Keratinocyte (primary cell): Measurements from ENCODE around the gene UXS1. TPM values are rescaled to one million over a fixed set of nuclear protein-coding genes. Genes with fewer than 3 reads are reported as not detected.

Experiments used
- DNase-seq: peaks from one replicate; pipeline ENCODE4 v3.0.0-alpha.2; 2011; ENCODE audit warnings: low read depth, missing footprints, low spot score
- FAIRE-seq: peaks from 2 replicates; lab custom pipeline; 2011; peaks lifted over from hg19 to GRCh38; lab: Jason Lieb, UNC
- H2AFZ ChIP-seq: 2 replicates; pipeline ENCODE4 v1.6.0; 2012; ENCODE audit warnings: low read length, control low read depth, inconsistent platforms; ENCODE audit not compliant: control insufficient read depth
- H3K27ac ChIP-seq: 2 replicates; pipeline ENCODE4 v1.5.1; 2011; ENCODE audit warnings: low read length; ENCODE audit not compliant: control insufficient read depth, insufficient read depth
- H3K27me3 ChIP-seq: 3 replicates; pipeline ENCODE4 v1.6.0; 2011; ENCODE audit warnings: low read length; ENCODE audit not compliant: control insufficient read depth, insufficient read depth; ENCODE audit errors: extremely low read depth
- H3K36me3 ChIP-seq, 2 experiments: 2 replicates in 1 of 2; 3 replicates in 1 of 2; pipeline ENCODE4 v1.5.1; 2011; ENCODE audit warnings: low read length in 2 of 2, mild to moderate bottlenecking in 1 of 2; ENCODE audit not compliant: control insufficient read depth in 2 of 2, insufficient read depth in 2 of 2; ENCODE audit errors: extremely low read depth in 1 of 2
- H3K4me1 ChIP-seq: 3 replicates; pipeline ENCODE4 v1.5.1; 2011; ENCODE audit warnings: low read length; ENCODE audit not compliant: control insufficient read depth, insufficient read depth; ENCODE audit errors: extremely low read depth
- H3K4me2 ChIP-seq: 3 replicates; pipeline ENCODE4 v1.6.0; 2011; ENCODE audit warnings: low read depth, low read length; ENCODE audit not compliant: control insufficient read depth, insufficient read depth; ENCODE audit errors: extremely low read depth
- H3K4me3 ChIP-seq, 3 experiments: fragments of 200-600 bp in 1 of 3; sonication (generic) in 1 of 3; 2 replicates in 2 of 3; 3 replicates in 1 of 3; pipeline ENCODE4 v1.5.1; 2011 to 2016; ENCODE audit warnings: low read length in 3 of 3, mild to moderate bottlenecking in 3 of 3, control low read depth in 2 of 3, inconsistent platforms in 1 of 3, low read depth in 1 of 3, mixed read lengths in 1 of 3, mixed run types in 1 of 3, moderate library complexity in 1 of 3; ENCODE audit not compliant: control insufficient read depth in 2 of 3, insufficient read depth in 2 of 3; ENCODE audit errors: extremely low read depth in 1 of 3
- H3K79me2 ChIP-seq: 2 replicates; pipeline ENCODE4 v1.6.0; 2012; ENCODE audit warnings: low read length; ENCODE audit not compliant: control insufficient read depth, insufficient read depth
- H3K9ac ChIP-seq: 3 replicates; pipeline ENCODE4 v1.6.0; 2011; ENCODE audit warnings: low read length; ENCODE audit not compliant: control insufficient read depth, insufficient read depth; ENCODE audit errors: extremely low read depth
- H3K9me1 ChIP-seq: 3 replicates; pipeline ENCODE4 v1.6.0; 2011; ENCODE audit warnings: low read length; ENCODE audit not compliant: control insufficient read depth, insufficient read depth; ENCODE audit errors: extremely low read depth
- H3K9me3 ChIP-seq: 2 replicates; pipeline ENCODE4 v1.5.1; 2012; ENCODE audit warnings: low read depth, low read length; ENCODE audit not compliant: control insufficient read depth
- H4K20me1 ChIP-seq: 3 replicates; pipeline ENCODE4 v1.6.0; 2011; ENCODE audit warnings: low read length; ENCODE audit not compliant: control insufficient read depth, insufficient read depth; ENCODE audit errors: extremely low read depth
- EZH2 ChIP-seq: IDR thresholded peaks from one replicate; pipeline ENCODE4 v1.6.1; 2012; ENCODE audit warnings: inconsistent platforms, mild to moderate bottlenecking, low read length, moderate library complexity
- dilution Hi-C: fragments of 300-500 bp; cut with MboI; formaldehyde crosslinking; loops from one replicate; pipeline ENCODE4 v1.7.0; 2020; ENCODE audit warnings: low sequenced_read_pairs; ENCODE audit not compliant: extremely low pct_ligation_motif_present
- polyA plus RNA-seq, 5 experiments: library from polyadenylated mRNA; depleted of rRNA in 3 of 5; stranded (reverse) in 3 of 5; stranded (forward) in 1 of 5; unstranded in 1 of 5; fragments of >200 nt; gene quantifications; 1 replicate in 1 of 5; 2 replicates in 3 of 5; 3 replicates in 1 of 5; pipeline versions ENCODE4 v1.2.1 to v1.2.3, GENCODE V29; 2011 to 2012; ENCODE audit warnings: missing spikeins in 2 of 5, low read depth in 1 of 5, low replicate concordance in 1 of 5
- TF ChIP-seq, protein P1 (sequence below), 3 experiments: IDR thresholded peaks in 1 of 3; conservative IDR thresholded peaks in 1 of 3; optimal IDR thresholded peaks in 1 of 3; 2 replicates in 2 of 3; 3 replicates in 1 of 3; pipeline versions ENCODE3 to v1.5.1; 2011; ENCODE audit warnings: low read length in 3 of 3, mild to moderate bottlenecking in 3 of 3, moderate library complexity in 2 of 3, control low read depth in 1 of 3, inconsistent platforms in 1 of 3; ENCODE audit not compliant: insufficient read depth in 2 of 3; ENCODE audit errors: extremely low read depth in 1 of 3

Gene UXS1
- polyA plus RNA-seq, 1 donor (not counting 4 experiments of a cell fraction or from before 2014, with no cell fraction given) = 43.5 TPM

DNA sequence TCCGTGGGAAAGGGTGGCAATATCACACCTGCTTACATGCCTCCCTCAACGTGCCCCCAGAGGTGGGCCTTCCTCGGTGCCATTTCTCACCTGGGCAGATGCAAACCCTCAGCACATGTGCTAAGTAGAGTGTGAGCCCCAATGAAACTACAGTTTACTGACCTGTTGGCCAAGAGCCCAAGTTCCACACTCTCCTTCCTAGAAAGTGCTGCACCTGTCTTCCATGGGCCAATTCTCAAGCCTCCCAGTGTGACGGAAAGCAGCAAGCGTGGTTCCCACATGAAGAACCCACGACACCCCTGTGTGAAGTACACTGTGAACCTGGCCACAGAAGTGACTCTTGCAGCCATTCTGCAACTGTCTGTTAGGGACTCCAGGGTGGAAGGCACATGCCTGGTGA, 73.7 kb downstream of the UXS1 start:
- no peak for TF ChIP-seq EZH2
- TF ChIP-seq, protein P1, sequence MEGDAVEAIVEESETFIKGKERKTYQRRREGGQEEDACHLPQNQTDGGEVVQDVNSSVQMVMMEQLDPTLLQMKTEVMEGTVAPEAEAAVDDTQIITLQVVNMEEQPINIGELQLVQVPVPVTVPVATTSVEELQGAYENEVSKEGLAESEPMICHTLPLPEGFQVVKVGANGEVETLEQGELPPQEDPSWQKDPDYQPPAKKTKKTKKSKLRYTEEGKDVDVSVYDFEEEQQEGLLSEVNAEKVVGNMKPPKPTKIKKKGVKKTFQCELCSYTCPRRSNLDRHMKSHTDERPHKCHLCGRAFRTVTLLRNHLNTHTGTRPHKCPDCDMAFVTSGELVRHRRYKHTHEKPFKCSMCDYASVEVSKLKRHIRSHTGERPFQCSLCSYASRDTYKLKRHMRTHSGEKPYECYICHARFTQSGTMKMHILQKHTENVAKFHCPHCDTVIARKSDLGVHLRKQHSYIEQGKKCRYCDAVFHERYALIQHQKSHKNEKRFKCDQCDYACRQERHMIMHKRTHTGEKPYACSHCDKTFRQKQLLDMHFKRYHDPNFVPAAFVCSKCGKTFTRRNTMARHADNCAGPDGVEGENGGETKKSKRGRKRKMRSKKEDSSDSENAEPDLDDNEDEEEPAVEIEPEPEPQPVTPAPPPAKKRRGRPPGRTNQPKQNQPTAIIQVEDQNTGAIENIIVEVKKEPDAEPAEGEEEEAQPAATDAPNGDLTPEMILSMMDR (optimal IDR thresholded peaks at IDR 0.05 in 1 of 3, IDR thresholded peaks at IDR 0.05 in 1 of 3, conservative IDR thresholded peaks at IDR 0.05 in 1 of 3; ENCODE audit: extremely low read depth in 1 of 3, insufficient read depth in 2 of 3, low read length in 3 of 3) = no peak
- no peak overlapping the region for H3K9ac ChIP-seq
- H3K79me2 ChIP-seq = no peaks in the 10 kb centered on the region
- H3K4me2 ChIP-seq = no peak overlapping the region
- dilution Hi-C loops = no loop called here
- H3K4me3 ChIP-seq = no peak overlapping the region
- H3K9me1 ChIP-seq = no peaks in the 10 kb centered on the region
- no peaks in the 10 kb centered on the region for H4K20me1 ChIP-seq
- peaks cover 12 to 21% of the 10 kb centered on the region in 2 experiments for H3K36me3 ChIP-seq
- no peak overlapping the region for H2AFZ ChIP-seq
- no peaks in the 10 kb centered on the region for H3K27me3 ChIP-seq
- H3K4me1 ChIP-seq = peaks cover 7% of the 10 kb centered on the region
- FAIRE-seq (no peak), DNase-seq (no peak)
- no peak overlapping the region for H3K27ac ChIP-seq
- no peaks in the 10 kb centered on the region for H3K9me3 ChIP-seq

DNA sequence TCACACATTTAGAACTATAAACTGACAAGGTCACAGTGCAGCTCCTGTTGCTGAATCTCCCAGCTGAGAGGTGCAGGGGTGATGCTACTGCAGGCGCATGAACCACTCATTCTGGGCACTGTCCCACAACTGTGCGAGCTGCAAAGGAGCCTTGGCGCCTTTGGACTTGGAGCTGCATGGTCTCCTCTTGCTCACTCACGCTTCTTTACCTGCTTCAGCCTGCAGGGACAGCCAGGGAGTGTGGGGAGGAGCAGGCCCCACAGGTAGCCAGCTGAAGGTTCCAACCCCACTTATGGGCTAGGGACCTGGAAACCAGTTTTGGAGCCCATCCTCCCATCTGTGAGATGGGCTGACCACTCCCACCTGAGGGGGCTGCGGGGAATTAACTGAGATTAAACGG, 75.0 kb downstream of the UXS1 start:
- TF ChIP-seq, protein P1 (optimal IDR thresholded peaks at IDR 0.05 in 1 of 3, IDR thresholded peaks at IDR 0.05 in 1 of 3, conservative IDR thresholded peaks at IDR 0.05 in 1 of 3; ENCODE audit: extremely low read depth in 1 of 3, insufficient read depth in 2 of 3, low read length in 3 of 3) = no peak
- no peak for TF ChIP-seq EZH2
- Histone ChIP-seq H2AFZ (no peak overlapping the region), H3K4me3 (no peak overlapping the region), H3K9ac (no peak overlapping the region), H4K20me1 (no peaks in the 10 kb centered on the region), H3K27me3 (no peaks in the 10 kb centered on the region), H3K27ac (no peak overlapping the region), H3K9me1 (no peaks in the 10 kb centered on the region), H3K9me3 (no peaks in the 10 kb centered on the region), H3K4me2 (no peak overlapping the region), H3K79me2 (no peaks in the 10 kb centered on the region), H3K36me3 (peaks cover 12 to 21% of the 10 kb centered on the region in 2 experiments), H3K4me1 (no peaks in the 10 kb centered on the region)
- FAIRE-seq (no peak), DNase-seq (no peak)
- dilution Hi-C loops = no loop called here
